DOHH2 (cell line): Measurements from ENCODE around the gene ANAPC7.

Source experiments
- H3F3A ChIP-seq: fragments of 200-600 bp; sonication (generic), shearing (Covaris generic); 2 replicates; pipeline ENCODE4 v1.6.0; 2016; ENCODE audit warnings: antibody characterized with exemption, mild to moderate bottlenecking; ENCODE audit not compliant: control insufficient read depth, insufficient read depth
- H3K27ac ChIP-seq: fragments of 200-600 bp; sonication (generic); 2 replicates; pipeline ENCODE4 v1.5.1; 2014; ENCODE audit warnings: low read depth, mild to moderate bottlenecking, low read length, moderate library complexity
- H3K27me3 ChIP-seq: fragments of 200-600 bp; sonication (generic); 2 replicates; pipeline ENCODE4 v1.6.1; 2014; ENCODE audit warnings: mild to moderate bottlenecking, low read length, mixed read lengths; ENCODE audit not compliant: control insufficient read depth
- H3K36me3 ChIP-seq: fragments of 200-600 bp; sonication (generic); 2 replicates; pipeline ENCODE4 v1.6.1; 2014; ENCODE audit warnings: mild to moderate bottlenecking, low read length, moderate library complexity, mixed read lengths; ENCODE audit not compliant: control insufficient read depth
- H3K4me1 ChIP-seq: fragments of 200-600 bp; sonication (generic); 2 replicates; pipeline ENCODE4 v1.6.1; 2014; ENCODE audit warnings: mild to moderate bottlenecking, low read length, mixed read lengths; ENCODE audit not compliant: control insufficient read depth
- H3K4me2 ChIP-seq: fragments of 200-600 bp; sonication (generic); 2 replicates; pipeline ENCODE4 v1.6.0; 2014; ENCODE audit warnings: mild to moderate bottlenecking, low read length, moderate library complexity
- H3K4me3 ChIP-seq: fragments of 200-600 bp; sonication (generic); 2 replicates; pipeline ENCODE4 v1.5.1; 2014; ENCODE audit warnings: mild to moderate bottlenecking, low read length, mixed read lengths
- H3K79me2 ChIP-seq: fragments of 200-600 bp; sonication (generic); 2 replicates; pipeline ENCODE4 v1.6.1; 2014; ENCODE audit warnings: mild to moderate bottlenecking, low read length, mixed read lengths; ENCODE audit not compliant: control insufficient read depth
- H3K9me2 ChIP-seq: fragments of 200-600 bp; sonication (generic); replicated peaks from 2 replicates; pipeline ENCODE4 v1.6.1; 2014; ENCODE audit warnings: mild to moderate bottlenecking, low read length, mixed read lengths; ENCODE audit not compliant: control insufficient read depth
- H3K9me3 ChIP-seq: fragments of 200-600 bp; sonication (generic); 2 replicates; pipeline ENCODE4 v1.6.1; 2014; ENCODE audit warnings: antibody characterized with exemption, low read length, mixed read lengths; ENCODE audit not compliant: control insufficient read depth, insufficient read depth
- H4K20me1 ChIP-seq: fragments of 200-600 bp; sonication (generic); 2 replicates; pipeline ENCODE4 v1.6.0; 2014; ENCODE audit warnings: low read depth, mild to moderate bottlenecking, antibody characterized with exemption, low read length, moderate library complexity; ENCODE audit not compliant: control insufficient read depth, insufficient read depth
- EZH2phosphoT487 ChIP-seq: fragments of 200-600 bp; sonication (generic); IDR thresholded peaks from 2 replicates; pipeline ENCODE4 v1.6.1; 2017; ENCODE audit warnings: borderline replicate concordance, mild to moderate bottlenecking, antibody characterized with exemption, low read length, moderate library complexity, mixed read lengths
- TF ChIP-seq, protein P1 (sequence below): fragments of 200-600 bp; sonication (generic); IDR thresholded peaks from one replicate; pipeline ENCODE4 v1.5.1; 2014; ENCODE audit warnings: antibody characterized with exemption, mild to moderate bottlenecking, low read depth, low read length; ENCODE audit not compliant: poor library complexity, severe bottlenecking

Gene ANAPC7

GRCh38 chr12:110354172-110354780 lies 49.2 kb downstream of the ANAPC7 start:
- H3K9me3 ChIP-seq: no peaks in the 10 kb centered on the region
- no peaks in the 10 kb centered on the region for H3K79me2 ChIP-seq
- H3K4me3 ChIP-seq: no peak overlapping the region
- peaks cover 5% of the 10 kb centered on the region for H3K4me1 ChIP-seq
- no peak overlapping the region for H3K4me2 ChIP-seq
- H4K20me1 ChIP-seq: 0 out of 2 replicates have a peak, but pooled peaks cover 6% of the 10 kb centered on the region
- H3K9me2 ChIP-seq: no peaks in the 10 kb centered on the region
- H3F3A ChIP-seq: peaks cover 27% of the 10 kb centered on the region
- peaks cover 12% of the 10 kb centered on the region for H3K36me3 ChIP-seq
- TF ChIP-seq, protein P1, sequence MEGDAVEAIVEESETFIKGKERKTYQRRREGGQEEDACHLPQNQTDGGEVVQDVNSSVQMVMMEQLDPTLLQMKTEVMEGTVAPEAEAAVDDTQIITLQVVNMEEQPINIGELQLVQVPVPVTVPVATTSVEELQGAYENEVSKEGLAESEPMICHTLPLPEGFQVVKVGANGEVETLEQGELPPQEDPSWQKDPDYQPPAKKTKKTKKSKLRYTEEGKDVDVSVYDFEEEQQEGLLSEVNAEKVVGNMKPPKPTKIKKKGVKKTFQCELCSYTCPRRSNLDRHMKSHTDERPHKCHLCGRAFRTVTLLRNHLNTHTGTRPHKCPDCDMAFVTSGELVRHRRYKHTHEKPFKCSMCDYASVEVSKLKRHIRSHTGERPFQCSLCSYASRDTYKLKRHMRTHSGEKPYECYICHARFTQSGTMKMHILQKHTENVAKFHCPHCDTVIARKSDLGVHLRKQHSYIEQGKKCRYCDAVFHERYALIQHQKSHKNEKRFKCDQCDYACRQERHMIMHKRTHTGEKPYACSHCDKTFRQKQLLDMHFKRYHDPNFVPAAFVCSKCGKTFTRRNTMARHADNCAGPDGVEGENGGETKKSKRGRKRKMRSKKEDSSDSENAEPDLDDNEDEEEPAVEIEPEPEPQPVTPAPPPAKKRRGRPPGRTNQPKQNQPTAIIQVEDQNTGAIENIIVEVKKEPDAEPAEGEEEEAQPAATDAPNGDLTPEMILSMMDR: no peak
- TF ChIP-seq EZH2phosphoT487: no peak
- H3K27me3 ChIP-seq: no peaks in the 10 kb centered on the region
- no peak overlapping the region for H3K27ac ChIP-seq

DNA sequence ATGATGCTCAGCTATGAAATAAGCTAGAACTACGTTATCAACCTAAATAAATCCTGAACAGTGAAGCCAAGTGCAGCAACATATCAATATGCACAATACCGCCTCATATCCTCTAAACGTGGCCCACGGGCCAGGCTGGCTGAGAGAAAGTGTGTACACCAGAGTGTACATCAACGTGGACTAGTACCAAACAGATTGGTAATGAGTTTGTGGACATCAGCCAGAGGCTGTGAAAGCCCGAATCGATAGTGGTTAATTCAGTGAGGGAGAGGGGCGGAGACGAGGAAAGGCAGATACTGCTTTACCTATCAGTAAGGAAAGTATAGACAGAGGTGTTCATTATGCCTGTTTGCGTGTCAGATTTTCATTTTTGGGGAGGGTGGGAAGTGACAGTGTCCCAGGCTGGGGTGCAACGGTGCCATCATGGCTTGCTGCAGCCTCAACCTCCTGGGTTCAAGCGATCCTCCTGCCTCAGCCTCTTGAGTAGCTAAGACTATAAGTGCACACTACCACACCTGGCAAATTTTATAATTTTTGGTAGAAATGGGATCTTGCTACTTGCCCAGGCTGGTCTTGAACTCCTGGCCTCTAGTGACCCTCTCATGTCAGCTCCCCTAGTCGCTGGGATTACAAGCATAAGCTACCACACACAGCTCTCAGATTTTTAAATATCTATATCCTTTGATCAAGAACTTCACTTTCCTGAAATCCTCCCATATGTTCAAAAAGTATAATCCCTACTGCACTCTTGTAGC lies 50.1 kb downstream of the ANAPC7 start:
- Histone ChIP-seq H3K27ac (no peak overlapping the region), H3F3A (peaks cover 27% of the 10 kb centered on the region), H3K9me3 (no peaks in the 10 kb centered on the region), H3K9me2 (no peaks in the 10 kb centered on the region), H3K36me3 (peaks cover 21% of the 10 kb centered on the region), H4K20me1 (0 out of 2 replicates have a peak, but pooled peaks cover 6% of the 10 kb centered on the region), H3K27me3 (no peaks in the 10 kb centered on the region), H3K79me2 (no peaks in the 10 kb centered on the region), H3K4me1 (peaks cover 5% of the 10 kb centered on the region), H3K4me2 (no peak overlapping the region), H3K4me3 (no peak overlapping the region)
- TF ChIP-seq, protein P1: no peak
- TF ChIP-seq EZH2phosphoT487: no peak

DNA sequence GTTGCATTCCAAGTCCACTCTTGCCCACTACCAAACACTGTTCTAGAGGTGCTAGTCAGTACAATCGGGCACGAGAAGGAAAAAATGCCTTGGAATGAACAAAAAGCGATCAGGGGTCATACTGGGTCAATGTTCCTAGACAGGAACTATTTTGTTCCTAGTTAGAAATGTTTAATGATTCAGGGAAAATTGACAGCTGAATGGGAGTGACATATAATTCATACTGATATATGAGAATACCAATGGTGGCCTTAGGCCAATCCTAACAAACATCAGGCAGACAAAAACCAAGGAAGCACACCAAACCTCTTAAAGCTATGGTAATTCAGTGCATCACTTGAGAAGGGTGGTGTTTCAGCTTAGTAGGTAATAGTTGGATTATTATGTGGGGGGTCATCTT lies 51.1 kb downstream of the ANAPC7 start:
- H3K27ac ChIP-seq: no peak overlapping the region
- H3K4me1 ChIP-seq: peaks cover 5% of the 10 kb centered on the region
- H3K27me3 ChIP-seq: no peaks in the 10 kb centered on the region
- H3K4me3 ChIP-seq: no peak overlapping the region
- peaks cover 35% of the 10 kb centered on the region for H3F3A ChIP-seq
- H3K9me2 ChIP-seq: no peaks in the 10 kb centered on the region
- no peaks in the 10 kb centered on the region for H3K79me2 ChIP-seq
- H3K9me3 ChIP-seq: no peaks in the 10 kb centered on the region
- peaks cover 31% of the 10 kb centered on the region for H3K36me3 ChIP-seq
- 0 out of 2 replicates have a peak, but pooled peaks cover 6% of the 10 kb centered on the region for H4K20me1 ChIP-seq
- TF ChIP-seq, protein P1: no peak
- no peak for TF ChIP-seq EZH2phosphoT487
- no peak overlapping the region for H3K4me2 ChIP-seq
